ENCODE data around the gene SHCBP1L.

The SHCBP1L gene

DNA sequence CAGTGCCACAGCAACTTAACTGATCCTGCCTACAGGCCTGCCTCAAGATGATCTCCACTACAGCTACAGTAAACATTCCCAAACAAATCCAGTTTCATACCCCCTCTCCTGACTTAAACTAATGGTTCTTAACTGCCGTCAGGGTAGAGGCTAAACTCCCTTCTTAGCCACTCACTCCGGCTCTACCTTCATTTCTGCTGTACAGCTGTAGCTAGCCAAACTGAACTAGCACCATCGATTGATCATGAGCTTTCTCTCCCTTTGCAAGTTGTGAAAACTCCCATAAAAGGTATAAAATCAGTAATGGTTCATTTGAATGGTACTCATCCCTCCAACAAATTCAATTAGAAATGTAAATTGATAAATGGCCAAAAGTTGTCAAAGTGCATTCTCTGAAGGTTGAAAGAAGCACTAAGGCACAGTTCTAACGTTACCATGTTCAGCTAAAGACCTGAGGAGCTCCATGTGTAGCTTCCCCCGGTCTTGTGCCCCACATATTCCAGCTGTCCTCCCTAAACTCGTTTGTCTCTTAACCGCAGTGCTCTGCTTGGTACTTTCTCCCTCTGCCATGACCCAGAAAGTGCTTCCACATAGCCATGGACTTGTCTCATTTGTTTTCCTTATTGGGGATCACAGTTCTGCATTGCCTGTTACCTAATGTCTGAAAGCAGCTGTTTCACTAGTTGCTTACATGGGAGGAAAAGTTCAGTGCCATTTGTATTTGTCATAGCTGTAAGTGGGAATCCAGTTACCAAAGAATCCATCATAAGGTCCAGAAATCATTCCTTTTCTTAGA lies 64.0 kb downstream of the SHCBP1L start:
- no peak for DNase-seq

DNA sequence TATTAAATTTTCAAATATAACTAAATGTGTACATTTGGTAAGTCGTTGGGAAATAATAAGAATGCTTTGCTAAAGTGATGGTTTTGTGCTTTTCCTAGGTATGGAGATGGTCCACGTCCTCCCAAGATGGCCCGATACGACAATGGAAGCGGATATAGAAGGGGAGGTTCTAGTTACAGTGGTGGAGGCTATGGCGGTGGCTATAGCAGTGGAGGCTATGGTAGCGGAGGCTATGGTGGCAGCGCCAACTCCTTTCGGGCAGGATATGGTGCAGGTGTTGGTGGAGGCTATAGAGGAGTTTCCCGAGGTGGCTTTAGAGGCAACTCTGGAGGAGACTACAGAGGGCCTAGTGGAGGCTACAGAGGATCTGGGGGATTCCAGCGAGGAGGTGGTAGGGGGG lies 66.0 kb downstream of the SHCBP1L start:
- DNase-seq = no peak

DNA sequence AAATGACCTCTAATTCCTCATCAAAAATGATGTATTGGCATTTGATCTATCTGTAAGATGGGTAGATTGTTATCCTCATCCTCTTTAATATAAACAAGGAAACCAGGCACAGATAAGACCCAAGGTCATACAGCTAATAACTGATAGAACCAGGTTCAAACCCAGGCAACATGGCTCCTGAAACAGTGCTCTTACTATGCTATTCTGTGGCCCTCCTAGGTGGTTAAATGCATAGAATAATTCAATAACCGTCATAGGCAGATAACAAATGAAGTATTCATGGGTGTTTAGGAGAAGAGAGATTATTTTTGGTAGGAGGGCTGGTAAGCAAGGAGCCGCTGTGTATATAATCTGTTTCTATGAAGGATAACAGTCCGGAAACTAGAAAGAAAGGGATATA lies 67.4 kb downstream of the SHCBP1L start:
- DNase-seq = no peak

DNA sequence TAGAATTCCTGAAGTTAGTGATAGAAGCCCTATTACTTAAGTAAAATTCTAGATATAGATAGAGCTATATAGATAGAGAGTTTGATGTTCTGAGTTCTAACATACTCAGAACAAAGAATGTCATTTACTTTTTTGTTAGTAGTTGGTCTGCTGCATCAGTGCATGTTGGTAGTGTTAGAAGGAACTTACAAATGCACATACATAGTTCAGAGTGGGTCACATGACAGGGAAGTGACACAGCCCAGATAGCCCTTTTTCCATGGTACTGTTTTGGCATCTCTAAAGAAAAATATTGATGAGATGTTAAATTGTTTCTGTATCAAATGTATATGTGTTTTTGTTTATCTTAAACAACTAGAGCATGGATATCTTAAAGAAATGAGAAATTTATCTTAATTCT lies 68.1 kb downstream of the SHCBP1L start:
- no peak for DNase-seq

DNA sequence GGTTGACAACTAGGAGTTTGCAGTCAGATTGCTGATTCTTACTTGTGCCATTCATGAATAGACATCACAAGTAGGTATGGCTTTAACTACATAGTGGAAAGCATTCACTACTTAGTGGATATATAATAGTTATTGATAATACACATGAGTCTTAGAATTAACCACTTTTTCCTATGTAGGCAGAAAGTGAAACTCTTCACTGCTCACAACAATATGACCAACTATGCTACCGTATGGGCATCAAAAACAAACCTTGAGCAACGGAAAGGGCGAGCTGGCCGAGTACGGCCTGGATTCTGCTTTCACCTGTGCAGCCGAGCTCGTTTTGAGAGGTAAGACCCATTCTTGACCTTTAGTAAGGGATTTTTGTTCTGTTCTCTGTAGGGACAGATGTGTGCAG lies 75.1 kb downstream of the SHCBP1L start:
- DNase-seq = no peak

DNA sequence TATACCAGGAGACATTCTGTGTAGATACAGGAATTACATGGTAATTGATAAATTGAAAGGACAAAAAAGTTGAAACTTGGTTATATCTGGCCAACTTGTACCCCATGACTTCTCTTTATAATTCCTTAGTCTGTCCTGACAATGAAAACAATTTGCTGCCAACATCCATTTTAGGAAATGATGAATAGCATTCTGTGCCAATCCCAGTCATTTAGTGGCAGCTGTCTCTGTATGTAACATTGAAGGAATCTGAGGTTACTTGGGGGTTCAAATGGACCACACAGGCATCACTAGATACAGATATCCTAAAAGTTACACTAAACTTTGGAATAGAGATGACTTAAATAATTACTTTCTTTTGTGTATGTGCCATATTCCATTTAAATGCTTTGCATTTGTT lies 75.6 kb downstream of the SHCBP1L start:
- no peak for DNase-seq

DNA sequence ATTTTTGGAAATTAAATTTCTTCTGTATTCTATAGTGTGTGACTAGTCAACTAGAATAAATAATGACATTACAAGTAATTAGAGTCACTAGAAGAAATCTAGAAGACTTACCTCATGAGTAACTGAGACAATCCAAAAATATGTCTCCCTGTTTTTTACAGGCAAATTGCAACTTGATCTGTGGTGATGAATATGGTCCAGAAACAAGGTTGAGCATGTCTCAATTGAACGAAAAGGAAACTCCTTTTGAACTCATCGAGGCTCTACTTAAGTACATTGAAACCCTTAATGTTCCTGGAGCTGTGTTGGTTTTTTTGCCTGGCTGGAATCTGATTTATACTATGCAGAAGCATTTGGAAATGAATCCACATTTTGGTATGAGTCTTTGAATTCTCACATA lies 77.1 kb downstream of the SHCBP1L start:
- no peak for DNase-seq

DNA sequence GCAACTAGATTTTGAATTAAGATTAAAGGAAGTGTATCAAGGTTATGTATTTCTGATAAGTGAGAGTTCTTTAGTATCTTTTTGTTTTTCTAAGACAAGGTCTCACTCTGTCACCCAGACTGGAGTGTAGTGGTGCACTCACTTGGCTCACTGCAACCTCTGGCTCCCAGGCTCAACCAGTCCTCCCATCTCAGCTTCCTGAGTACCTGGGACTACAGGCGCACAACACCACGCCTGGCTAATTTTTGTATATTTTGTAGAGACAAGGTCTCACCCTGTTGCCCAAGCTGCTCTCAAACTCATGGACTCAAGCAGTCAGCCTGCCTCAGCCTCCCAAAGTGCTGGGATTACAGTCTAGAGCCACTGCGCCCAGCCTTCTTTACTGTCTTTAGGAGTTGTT lies 80.1 kb downstream of the SHCBP1L start:
- no peak for DNase-seq

DNA sequence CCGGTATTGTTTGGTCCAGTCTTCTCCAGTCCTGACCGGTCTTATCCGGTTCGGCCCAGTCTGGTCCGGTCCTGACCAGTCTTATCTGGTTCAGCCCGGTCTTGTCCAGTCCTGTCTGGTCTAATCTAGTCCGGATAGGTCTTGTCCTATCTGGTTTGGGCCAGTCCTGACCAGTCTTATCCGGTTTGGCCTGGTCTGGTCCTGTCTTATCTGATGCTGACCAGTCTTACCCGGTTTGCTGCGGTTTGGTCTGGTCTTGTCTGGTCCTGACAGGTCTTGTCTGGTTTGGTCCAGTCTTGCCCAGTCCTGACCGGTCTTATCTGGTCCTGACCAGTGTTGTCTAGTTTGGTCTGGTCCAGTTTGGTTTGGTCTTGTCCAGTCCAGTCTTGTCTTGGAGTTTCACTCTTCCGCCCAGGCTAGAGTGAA lies 83.7 kb downstream of the SHCBP1L start:
- no peak for DNase-seq

DNA sequence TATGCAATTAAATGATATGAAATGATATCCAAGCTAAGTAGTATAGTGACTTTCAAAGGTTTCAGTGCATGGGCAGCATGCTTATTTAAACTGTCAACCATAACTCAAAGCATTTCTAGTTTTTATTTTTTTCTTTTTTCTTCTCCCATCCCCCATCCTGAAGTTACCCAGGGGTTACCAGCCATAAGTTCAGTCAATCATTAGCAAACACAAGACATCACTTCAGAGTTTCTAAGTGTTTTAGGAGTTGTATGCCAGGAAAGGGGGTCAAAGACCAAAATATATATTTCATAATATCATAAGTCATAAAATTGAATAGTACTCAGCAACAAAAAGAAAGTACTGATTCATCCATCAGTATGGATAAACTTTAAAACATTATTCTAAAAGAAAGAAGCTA lies 85.1 kb downstream of the SHCBP1L start:
- DNase-seq = no peak

DNA sequence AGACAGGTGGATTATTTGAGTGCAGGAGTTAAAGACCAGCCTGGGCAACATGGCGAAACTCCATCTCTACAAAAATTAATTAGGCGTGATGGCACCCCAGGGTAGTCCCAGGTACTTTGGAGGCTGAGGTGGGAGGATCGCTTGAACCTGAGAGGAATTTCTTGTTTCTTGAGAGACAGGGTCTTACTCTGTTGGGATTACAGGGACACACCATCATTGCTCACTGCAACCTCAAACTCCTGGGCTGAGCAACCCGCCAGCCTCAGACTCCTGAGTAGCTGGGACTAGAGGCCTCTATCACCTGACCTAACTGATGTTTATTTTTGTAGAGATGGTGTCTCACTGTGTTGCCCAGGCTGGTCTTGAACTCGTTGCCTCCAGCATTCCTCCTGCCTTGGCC lies 89.0 kb downstream of the SHCBP1L start:
- no peak for DNase-seq

DNA sequence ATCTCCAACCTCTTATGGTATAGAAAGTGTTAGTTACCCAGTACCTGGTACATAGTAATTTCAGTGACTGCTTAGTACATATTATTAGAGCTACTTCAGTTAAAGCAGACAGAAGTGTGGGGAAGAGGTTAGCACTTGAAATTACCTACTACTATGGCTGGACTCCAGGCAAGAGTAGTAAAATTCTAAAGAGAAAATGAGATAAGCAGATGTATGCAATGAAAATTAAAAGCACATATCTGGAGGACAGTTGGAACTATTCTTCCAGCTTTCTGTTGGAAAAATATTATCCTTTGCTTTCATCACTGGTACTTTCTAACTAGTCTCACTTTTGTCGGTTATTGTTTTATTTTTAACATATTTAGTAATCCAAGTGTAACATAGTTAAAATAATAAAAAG lies 90.1 kb downstream of the SHCBP1L start:
- DNase-seq = no peak

DNA sequence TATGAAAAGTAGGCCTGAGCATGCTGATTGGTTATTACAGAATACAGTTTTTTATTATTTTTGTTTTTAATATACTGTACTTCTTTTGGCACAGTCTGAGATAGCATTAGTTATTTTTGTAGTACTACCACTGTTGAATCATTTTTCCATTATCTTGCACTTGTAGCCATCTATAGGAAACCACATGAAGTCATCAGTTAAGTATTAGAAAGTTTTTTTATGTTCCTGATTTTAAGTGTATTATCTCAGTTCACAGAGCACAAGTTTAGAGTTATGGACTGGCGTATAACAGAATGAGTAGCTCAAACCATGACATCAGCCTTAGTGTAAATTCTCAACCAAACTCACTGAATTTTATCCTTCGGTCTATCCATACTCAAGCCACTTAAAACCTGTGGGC lies 91.0 kb downstream of the SHCBP1L start:
- DNase-seq = no peak

DNA sequence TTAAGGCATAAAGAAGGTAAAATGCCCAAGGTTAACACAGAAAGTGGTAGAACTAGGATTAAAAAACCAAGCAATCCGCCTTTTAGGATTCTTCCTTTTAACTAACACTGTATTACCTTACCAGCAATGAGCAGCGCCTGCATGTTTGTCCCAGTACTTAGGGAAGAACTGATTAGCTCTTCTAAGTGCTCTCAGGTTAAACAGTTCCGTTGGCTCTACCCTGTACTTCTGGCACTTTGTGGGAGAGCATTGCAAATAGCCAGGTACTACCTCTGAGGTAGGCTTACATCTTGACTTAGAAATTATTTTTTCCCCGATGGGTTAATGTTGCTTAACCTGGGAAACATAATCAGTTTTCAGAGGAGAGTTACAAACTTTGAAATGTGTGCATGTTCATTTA lies 92.3 kb downstream of the SHCBP1L start:
- no peak for DNase-seq

DNA sequence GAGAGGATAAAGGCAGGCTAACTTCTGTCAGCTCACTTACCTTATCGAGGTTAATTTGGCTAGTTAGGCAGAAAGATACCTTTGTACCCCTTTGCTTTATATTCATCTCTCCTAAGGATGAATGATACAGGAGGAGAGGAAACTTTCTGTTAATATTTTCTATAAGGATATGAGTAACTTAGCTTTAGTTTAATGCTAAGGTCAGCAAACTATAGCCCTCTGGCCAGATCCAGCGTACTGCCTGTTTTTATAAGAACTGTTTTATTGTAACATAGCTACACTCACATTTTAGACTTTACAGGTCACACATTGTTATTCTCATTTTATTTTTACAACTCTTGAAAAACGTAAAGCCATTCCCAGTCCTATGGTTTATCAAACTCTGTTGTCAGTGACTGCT lies 95.8 kb downstream of the SHCBP1L start:
- no peak for DNase-seq

DNA sequence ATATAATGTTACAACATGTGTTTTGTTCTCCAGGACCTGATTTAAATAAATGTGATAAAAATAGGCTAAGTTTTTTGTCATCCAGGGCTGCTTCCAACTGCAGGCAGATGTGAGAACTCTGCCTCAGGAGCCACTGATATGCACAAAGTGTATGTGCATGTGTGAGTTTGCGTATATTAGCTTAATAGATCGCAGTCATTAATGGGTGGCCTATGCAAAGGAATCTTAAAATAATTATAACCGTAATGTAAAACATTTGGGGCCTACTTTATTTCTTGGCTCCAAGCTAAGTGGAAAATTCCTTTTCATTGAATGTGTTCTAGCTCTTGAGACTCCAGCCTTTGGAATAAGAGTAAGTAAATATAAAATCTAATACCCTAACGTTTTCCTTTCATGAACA lies 97.1 kb downstream of the SHCBP1L start:
- DNase-seq = no peak

DNA sequence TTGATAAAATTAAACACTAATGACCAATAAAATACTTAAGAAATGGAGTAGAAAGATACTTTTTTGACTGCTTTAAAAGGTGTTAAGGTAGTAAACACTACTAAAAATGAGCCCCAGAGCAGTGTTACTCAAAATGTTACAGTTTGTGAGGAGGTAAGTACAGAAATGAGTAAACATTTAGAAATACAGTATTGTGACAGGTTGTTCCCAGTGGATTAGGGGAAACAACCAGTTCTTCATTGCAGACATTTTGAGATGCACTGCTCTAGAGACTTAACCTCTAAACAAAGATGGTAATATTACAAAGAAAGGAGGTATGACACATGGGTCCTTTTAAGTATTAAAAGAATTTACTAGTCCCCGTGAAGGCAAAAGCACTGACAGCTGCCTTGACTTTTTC lies 101.1 kb downstream of the SHCBP1L start:
- DNase-seq = no peak

DNA sequence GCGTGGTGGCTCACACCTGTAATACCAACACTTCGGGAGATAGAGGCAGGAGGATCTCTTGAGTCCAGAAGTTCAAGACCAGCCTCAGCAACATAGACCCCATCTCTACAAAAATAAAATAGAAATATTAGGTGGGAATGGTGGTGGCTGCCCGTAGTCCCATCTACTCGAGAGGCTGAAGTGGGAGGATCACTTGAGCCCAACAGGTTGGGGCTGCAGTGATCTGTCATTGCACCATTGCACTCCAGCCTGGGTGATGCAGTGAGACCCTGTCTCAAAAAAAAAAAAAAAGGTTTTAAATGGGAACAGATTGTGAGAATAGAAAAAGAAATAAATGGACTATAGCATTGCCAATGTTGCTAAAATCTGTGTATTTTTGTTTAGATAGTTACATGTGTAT lies 102.6 kb downstream of the SHCBP1L start:
- DNase-seq = no peak
